ENCODE results near the gene NANOG. TPM values are rescaled to one million over a fixed set of nuclear protein-coding genes. Genes with fewer than 3 reads are reported as not detected.
"Not testable (repeated sequence)": the region's sequence is repeated elsewhere in the genome, so short reads cannot be mapped to it uniquely, and the experiment has no call there.

NANOG gene
- total RNA-seq, 1 experiment from 2014 or later, result 178 TPM

DNA sequence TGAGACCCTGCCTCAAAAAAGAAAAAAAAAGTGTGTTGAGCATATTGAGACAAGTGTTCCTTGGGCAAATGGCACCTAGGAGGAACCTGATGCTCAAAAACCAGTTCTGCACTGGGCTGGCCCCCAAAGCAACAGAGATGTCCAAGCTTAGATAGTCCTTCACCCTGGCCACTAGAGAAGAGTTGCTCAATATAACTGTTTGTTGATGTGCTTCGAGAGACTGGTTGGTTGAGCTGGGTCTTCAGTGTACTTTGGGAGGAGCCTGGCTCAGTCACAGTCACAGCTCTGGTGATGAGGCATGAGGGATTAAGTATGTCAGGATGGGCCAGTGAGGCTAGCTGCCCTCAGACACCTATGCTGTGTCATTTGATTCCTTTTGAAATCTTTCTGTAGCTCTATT is 45.5 kb downstream of the NANOG start:
- no peak for DNase-seq
- Histone ChIP-seq H3K4me3 (ENCODE audit: insufficient read depth, low read depth, low read length) (no peak overlapping the region), H3K36me3 (replicated peaks; ENCODE audit: control insufficient read depth, insufficient read depth, low read length) (no peaks in the 10 kb centered on the region), H3K27me3 (ENCODE audit: control insufficient read depth, insufficient read depth, low read length) (no peaks in the 10 kb centered on the region)

DNA sequence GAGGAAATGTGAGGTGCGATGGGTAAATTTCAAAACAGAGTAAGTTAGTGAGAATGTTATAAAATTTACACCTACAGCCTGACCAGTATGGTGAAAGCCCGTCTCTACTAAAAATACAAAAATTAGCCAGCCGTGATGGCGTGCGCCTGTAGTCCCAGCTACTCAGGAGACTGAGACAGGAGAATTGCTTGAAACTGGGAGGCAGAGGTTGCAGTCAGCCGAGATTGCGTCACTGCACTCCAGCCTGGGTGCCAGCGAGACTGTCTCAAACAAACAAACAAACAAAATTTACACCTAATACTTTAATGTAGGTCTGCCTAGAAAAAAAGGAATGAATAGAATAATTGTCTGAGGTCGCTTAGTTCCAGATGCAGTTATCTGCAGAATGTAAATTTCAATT is 45.9 kb downstream of the NANOG start:
- Histone ChIP-seq H3K36me3 (replicated peaks; ENCODE audit: control insufficient read depth, insufficient read depth, low read length) (no peaks in the 10 kb centered on the region), H3K27me3 (ENCODE audit: control insufficient read depth, insufficient read depth, low read length) (no peaks in the 10 kb centered on the region), H3K4me3 (ENCODE audit: insufficient read depth, low read depth, low read length) (no peak overlapping the region)
- no peak for DNase-seq

DNA sequence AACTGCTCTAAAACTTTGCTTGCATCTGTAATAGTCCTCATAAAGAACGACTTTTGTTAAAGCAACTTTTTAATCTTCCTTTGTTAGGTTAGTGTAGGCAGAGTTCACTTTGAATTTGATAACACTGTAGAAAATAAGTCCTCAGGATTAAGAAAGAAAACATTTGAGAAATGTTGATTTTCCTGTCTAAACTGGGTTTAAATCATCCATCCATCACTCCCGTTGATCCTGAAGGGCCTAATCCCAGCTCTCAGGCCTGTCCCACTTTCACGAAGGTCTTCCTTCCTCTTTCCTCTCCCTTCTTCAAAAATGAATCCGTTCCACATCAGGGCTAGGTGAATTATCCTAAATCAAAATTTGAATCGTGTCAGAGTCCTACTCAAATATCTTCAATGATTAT is 46.6 kb downstream of the NANOG start:
- no peaks in the 10 kb centered on the region for H3K27me3 ChIP-seq (ENCODE audit: control insufficient read depth, insufficient read depth, low read length)
- H3K4me3 ChIP-seq (ENCODE audit: insufficient read depth, low read depth, low read length), result no peak overlapping the region
- no peaks in the 10 kb centered on the region for H3K36me3 ChIP-seq (replicated peaks; ENCODE audit: control insufficient read depth, insufficient read depth, low read length)
- no peak for DNase-seq

DNA sequence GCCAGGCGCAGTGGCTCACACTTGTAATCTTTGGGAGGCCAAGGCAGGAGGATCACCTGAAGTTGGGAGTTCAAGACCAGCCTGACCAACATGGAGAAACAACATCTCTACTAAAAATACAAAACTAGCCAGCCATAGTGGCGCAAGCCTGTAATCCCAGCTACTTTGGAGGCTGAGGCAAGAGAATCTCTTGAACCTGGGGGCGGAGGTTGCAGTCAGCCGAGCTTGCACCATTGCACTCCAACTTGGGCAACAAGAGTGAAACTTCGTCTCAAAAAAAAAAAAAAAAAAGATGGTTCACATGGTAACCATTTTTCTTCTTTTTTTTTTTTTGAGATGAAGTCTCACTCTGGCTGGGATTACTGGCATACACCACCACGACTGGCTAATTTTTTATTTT is 48.2 kb downstream of the NANOG start:
- no peak overlapping the region for H3K4me3 ChIP-seq (ENCODE audit: insufficient read depth, low read depth, low read length)
- no peaks in the 10 kb centered on the region for H3K36me3 ChIP-seq (replicated peaks; ENCODE audit: control insufficient read depth, insufficient read depth, low read length)
- DNase-seq, result no peak
- H3K27me3 ChIP-seq (ENCODE audit: control insufficient read depth, insufficient read depth, low read length), result no peaks in the 10 kb centered on the region

DNA sequence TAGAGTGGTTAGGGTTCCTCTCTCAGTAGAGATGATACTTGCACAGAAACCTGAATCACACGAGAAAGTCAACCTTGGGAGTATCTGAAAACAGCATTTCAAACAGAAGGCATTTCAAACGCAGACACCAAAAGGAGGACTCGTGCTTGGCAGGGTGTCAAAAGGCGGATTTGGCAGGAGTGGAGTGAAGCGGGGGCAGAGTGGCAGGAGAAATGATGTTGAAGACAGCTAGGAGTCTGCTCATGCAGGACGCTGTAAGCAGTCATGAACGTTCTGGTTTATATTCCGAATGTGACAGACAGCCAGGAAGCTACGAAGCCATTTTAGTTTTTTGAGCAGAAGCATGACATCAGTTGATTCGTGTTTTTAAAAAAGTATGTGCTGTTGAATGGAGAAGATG is 50.0 kb downstream of the NANOG start:
- H3K36me3 ChIP-seq (replicated peaks; ENCODE audit: control insufficient read depth, insufficient read depth, low read length); DNase-seq; H3K27me3 ChIP-seq (ENCODE audit: control insufficient read depth, insufficient read depth, low read length); H3K4me3 ChIP-seq (ENCODE audit: insufficient read depth, low read depth, low read length): not testable (repeated sequence)

DNA sequence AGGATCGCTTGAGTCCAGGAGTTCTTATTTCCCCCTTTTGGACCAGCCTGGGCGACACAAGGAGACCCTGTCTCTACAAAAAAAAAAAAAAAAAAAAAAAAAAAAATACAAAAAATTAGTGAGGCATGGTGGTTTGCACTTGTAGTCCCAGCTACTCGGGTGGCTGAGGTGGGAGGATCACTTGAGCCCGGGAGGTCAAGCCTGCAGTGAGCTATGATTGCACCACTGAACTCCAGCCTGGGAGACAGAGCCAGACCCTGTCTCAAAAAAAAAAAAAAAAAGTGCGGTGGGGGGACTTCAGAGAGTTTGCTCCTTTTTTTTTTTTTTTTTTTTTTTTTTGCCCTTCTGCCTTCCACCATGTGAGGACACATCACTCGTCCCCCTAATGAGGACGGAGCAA is 50.6 kb downstream of the NANOG start:
- DNase-seq; H3K36me3 ChIP-seq (replicated peaks; ENCODE audit: control insufficient read depth, insufficient read depth, low read length); H3K4me3 ChIP-seq (ENCODE audit: insufficient read depth, low read depth, low read length); H3K27me3 ChIP-seq (ENCODE audit: control insufficient read depth, insufficient read depth, low read length): not testable (repeated sequence)

DNA sequence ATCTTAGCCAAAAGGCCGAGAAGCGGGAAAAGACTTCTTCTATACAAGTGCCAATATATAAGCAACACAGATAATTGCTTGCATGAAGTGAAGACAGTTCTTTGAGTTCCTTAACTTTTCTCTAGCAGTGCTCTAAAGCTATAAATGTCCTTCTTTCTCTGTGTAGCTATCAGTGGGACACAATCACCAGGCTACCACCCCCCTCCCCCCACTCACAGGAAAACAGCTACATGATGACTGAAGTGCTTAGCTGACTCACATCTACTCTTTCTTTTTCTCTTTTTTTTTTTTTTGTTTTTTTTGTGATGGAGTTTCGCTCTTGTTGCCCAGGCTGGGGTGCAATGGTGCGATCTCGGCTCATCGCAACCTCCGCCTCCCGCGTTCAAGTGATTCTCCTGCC is 53.2 kb downstream of the NANOG start:
- H3K27me3 ChIP-seq (ENCODE audit: control insufficient read depth, insufficient read depth, low read length); H3K36me3 ChIP-seq (replicated peaks; ENCODE audit: control insufficient read depth, insufficient read depth, low read length); H3K4me3 ChIP-seq (ENCODE audit: insufficient read depth, low read depth, low read length); DNase-seq: not testable (repeated sequence)

DNA sequence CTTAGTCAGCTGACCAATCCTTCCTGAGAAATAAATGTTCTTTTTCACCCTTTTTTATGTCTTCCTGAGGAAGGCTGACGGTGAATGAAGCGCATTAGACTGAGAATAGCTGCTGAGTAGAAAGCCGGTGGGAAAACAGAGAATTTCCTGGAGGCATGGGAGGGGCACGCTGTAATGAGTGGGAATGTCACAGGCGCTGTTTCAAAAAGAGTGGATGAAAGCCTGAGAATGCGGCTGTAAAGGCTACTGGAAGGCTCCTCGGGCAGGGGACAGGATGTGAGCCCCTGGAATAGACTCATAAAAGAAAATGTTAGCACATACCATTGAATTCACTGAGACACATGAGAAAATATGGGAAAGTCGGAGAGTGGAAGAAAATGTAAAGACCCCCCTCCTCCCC is 53.9 kb downstream of the NANOG start:
- H3K4me3 ChIP-seq (ENCODE audit: insufficient read depth, low read depth, low read length); DNase-seq; H3K36me3 ChIP-seq (replicated peaks; ENCODE audit: control insufficient read depth, insufficient read depth, low read length); H3K27me3 ChIP-seq (ENCODE audit: control insufficient read depth, insufficient read depth, low read length): not testable (repeated sequence)

DNA sequence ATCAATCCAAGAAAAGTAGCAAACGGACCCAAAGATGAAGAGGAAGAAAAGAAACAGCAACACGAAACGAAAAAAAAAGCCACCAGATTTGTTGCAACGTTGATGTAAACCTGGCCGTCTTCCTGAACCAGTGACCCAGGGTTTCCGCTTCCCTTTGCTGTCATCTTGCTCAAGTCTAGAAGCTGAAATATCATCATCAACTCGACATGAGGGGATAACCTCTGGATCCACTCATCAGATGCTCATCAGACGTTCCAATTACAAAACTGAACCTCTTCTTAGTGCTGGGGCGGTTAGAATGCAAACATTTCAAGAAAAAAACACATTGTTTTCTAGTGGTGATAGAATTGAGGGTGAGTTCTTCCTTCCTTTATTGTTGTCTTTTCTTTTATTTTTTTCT is 54.4 kb downstream of the NANOG start:
- H3K36me3 ChIP-seq (replicated peaks; ENCODE audit: control insufficient read depth, insufficient read depth, low read length); DNase-seq: not testable (repeated sequence)

DNA sequence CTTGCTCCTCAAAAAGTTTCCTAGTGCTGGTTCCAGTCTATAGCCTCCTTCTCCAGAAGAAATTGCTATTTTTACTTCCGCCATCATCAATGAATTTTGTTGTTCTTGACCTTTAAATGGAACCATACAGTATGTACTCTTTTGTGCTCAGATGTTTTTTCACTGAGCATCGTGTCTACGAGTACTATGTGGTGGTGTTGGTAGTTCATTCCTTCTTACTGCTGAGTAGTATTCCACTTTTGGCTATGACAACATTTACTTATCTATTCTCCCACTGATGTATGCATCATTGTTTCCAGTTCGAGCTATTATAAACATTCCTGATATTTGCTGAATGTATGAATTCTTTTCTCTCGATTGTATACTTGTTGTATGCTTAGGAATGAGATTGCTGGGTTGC is 54.9 kb downstream of the NANOG start:
- Histone ChIP-seq H3K27me3 (ENCODE audit: control insufficient read depth, insufficient read depth, low read length) (no peaks in the 10 kb centered on the region), H3K4me3 (ENCODE audit: insufficient read depth, low read depth, low read length) (no peak overlapping the region), H3K36me3 (replicated peaks; ENCODE audit: control insufficient read depth, insufficient read depth, low read length) (no peaks in the 10 kb centered on the region)
- no peak for DNase-seq

More for the DNA sequence above, 54.4 kb downstream of the NANOG start:
- H3K27me3 ChIP-seq (ENCODE audit: control insufficient read depth, insufficient read depth, low read length); H3K4me3 ChIP-seq (ENCODE audit: insufficient read depth, low read depth, low read length): not testable (repeated sequence)

DNA sequence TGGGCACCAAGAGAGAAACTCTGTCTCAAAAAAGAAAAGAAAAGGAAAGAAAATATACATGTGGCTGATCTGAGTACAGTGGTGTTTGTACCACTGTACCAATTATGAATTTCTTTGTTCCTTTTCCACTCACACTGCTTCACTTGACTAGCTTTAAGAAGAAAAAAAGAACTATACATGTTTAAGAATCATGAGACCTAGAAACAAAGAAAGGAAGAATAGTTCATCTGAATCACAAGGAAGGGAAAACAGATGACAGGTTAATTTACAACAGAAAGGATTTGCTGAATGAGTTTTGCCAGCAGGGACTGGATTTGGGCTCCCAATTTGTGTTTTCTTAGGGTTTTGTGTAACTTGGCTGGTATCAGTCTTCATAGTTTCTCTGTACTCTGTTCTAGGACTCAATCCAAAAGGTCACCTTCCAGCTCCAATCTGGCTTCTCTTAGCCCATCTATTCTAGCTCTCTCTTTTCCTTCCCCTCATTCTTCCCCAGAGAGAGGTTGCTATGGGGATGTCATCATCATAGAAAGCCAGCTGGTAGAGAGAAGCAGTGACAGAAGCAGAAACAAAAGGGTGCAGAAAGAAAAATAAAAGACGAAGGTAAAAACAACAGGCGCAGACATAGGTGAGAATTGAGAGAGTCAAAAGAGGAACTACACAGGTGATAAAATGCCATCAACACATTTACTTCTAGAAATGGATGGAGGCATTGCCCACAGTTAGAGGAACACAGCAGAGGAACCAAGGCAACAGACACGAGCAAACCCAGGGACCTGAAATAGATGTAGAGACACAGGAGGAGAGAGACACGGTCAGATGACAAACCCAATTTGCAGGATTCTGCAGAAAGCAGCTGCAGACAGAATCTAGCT is 58.3 kb downstream of the NANOG start:
- not testable (repeated sequence) for H3K36me3 ChIP-seq (replicated peaks; ENCODE audit: control insufficient read depth, insufficient read depth, low read length); DNase-seq; H3K4me3 ChIP-seq (ENCODE audit: insufficient read depth, low read depth, low read length); H3K27me3 ChIP-seq (ENCODE audit: control insufficient read depth, insufficient read depth, low read length)

DNA sequence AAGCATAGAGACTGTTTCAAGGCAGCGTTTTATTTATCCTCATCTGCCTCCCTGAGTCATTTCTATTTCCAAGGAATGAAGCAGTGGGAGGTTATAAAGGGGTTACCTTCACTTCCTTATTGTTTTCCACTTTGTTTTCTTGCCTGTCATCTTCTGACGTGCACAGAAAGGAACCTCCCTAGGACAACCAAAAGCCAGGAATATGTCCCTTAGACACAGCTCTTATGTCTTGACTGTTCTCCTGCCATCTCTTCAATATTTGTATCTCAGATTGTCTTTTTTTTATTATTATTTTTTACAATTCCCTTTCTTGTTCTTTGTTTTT is 58.9 kb downstream of the NANOG start:
- not testable (repeated sequence) for H3K27me3 ChIP-seq (ENCODE audit: control insufficient read depth, insufficient read depth, low read length); DNase-seq; H3K36me3 ChIP-seq (replicated peaks; ENCODE audit: control insufficient read depth, insufficient read depth, low read length); H3K4me3 ChIP-seq (ENCODE audit: insufficient read depth, low read depth, low read length)

Other genes starting within 250 kb of the NANOG start
- gene APOBEC1, start 123.5 kb upstream of the NANOG start, total RNA-seq (2014; rRNA removed; shearing (Covaris generic)), result not detected in 2 replicates
- 144 and 172 TPM in 2 replicates for gene GDF3, start 93.6 kb upstream of the NANOG start, total RNA-seq (2014; rRNA removed; shearing (Covaris generic))
- 3.0 and 3.4 TPM in 2 replicates for gene DPPA3, start 78.0 kb upstream of the NANOG start, total RNA-seq (2014; rRNA removed; shearing (Covaris generic))
- gene CLEC4C, start 42.0 kb upstream of the NANOG start, total RNA-seq (2014; rRNA removed; shearing (Covaris generic)), result 0.17 TPM in 1 of 2 replicates, not detected in the other
- gene NANOGNB, start 24.2 kb upstream of the NANOG start, total RNA-seq (2014; rRNA removed; shearing (Covaris generic)), result not detected in 2 replicates
- gene SLC2A14, start 83.5 kb downstream of the NANOG start, total RNA-seq (2014; rRNA removed; shearing (Covaris generic)), result 1.4 and 1.7 TPM in 2 replicates
- 289 and 357 TPM in 2 replicates for gene SLC2A3, start 146.8 kb downstream of the NANOG start, total RNA-seq (2014; rRNA removed; shearing (Covaris generic))
- 6.9 TPM in 2 replicates for gene FOXJ2, start 243.3 kb downstream of the NANOG start, total RNA-seq (2014; rRNA removed; shearing (Covaris generic))